AG09309 (cell line): ENCODE results near the gene ARMH3.
"Not testable (repeated sequence)": the region's sequence is repeated elsewhere in the genome, so short reads cannot be mapped to it uniquely, and the experiment has no call there.

Experiments used
- DNase-seq: peaks from one replicate; pipeline ENCODE4 v3.0.0-alpha.2; 2010; ENCODE audit warnings: low read depth
- H3K4me3 ChIP-seq: 2 replicates; pipeline ENCODE4 v1.5.1; 2011; ENCODE audit warnings: mild to moderate bottlenecking, low read depth, low read length, moderate library complexity; ENCODE audit not compliant: control insufficient read depth
- TF ChIP-seq, protein P1 (sequence below): IDR thresholded peaks from 2 replicates; pipeline ENCODE4 v1.5.1; 2011; ENCODE audit warnings: mild to moderate bottlenecking, low read depth, low read length, inconsistent platforms; ENCODE audit not compliant: insufficient read depth, control insufficient read depth; ENCODE audit errors: missing control alignments

ARMH3 gene

DNA sequence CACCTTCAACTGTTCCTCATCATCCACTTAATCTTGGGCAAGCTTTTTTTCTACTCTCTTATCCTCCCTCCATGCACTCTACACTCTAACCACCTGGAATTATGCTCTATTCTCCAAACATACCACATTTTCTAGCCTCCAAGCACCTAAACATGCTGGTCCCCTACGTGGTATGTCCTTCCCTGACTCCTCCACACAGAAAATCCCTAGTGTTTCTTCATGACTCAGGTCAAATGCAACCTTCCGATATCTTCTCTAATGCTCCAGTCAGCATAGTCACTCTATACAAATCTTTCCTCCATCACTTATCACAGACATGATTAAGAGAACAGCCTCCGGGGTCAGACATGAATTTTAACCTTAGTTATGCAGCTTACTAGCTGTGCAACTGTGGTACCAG, 68.8 kb downstream of the ARMH3 start:
- no peak for DNase-seq
- TF ChIP-seq, protein P1, sequence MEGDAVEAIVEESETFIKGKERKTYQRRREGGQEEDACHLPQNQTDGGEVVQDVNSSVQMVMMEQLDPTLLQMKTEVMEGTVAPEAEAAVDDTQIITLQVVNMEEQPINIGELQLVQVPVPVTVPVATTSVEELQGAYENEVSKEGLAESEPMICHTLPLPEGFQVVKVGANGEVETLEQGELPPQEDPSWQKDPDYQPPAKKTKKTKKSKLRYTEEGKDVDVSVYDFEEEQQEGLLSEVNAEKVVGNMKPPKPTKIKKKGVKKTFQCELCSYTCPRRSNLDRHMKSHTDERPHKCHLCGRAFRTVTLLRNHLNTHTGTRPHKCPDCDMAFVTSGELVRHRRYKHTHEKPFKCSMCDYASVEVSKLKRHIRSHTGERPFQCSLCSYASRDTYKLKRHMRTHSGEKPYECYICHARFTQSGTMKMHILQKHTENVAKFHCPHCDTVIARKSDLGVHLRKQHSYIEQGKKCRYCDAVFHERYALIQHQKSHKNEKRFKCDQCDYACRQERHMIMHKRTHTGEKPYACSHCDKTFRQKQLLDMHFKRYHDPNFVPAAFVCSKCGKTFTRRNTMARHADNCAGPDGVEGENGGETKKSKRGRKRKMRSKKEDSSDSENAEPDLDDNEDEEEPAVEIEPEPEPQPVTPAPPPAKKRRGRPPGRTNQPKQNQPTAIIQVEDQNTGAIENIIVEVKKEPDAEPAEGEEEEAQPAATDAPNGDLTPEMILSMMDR, result no peak
- no peak overlapping the region for H3K4me3 ChIP-seq

DNA sequence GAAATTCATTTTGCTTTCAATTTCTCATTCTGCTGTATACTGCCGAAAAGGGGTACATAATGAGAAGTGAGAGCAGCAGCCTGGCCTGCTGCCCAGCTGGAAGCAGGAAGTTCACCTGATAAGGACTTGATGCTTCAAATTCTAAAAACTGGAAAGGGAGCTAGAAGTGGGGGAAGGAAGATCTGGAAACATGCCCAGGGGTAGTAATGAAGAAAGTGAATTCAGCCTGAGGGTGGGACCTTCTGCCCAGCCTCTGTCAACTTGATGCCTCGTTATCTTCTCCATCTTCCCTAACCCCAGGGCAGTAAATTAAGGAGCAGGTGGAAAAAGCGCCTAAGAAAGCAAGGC, 69.4 kb downstream of the ARMH3 start:
- H3K4me3 ChIP-seq, result no peak overlapping the region
- no peak for DNase-seq
- TF ChIP-seq, protein P1, result no peak

DNA sequence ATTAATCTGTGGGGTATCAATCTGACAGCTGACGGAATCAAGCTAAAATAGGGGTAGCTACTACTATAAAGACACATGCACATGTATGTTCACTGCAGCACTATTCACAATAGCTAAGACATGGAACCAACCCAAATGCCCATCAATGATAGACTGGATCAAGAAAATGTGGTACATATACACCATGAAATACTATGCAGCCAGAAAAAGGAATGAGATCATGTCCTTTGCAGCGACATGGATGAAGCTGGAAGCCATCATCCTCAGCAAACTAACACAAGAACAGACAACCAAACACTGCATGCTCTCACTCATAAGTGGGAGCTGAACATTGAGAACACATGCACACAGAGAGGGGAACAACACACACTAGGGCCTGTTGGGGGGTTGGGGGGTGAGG, 75.3 kb downstream of the ARMH3 start:
- H3K4me3 ChIP-seq, result not testable (repeated sequence)

DNA sequence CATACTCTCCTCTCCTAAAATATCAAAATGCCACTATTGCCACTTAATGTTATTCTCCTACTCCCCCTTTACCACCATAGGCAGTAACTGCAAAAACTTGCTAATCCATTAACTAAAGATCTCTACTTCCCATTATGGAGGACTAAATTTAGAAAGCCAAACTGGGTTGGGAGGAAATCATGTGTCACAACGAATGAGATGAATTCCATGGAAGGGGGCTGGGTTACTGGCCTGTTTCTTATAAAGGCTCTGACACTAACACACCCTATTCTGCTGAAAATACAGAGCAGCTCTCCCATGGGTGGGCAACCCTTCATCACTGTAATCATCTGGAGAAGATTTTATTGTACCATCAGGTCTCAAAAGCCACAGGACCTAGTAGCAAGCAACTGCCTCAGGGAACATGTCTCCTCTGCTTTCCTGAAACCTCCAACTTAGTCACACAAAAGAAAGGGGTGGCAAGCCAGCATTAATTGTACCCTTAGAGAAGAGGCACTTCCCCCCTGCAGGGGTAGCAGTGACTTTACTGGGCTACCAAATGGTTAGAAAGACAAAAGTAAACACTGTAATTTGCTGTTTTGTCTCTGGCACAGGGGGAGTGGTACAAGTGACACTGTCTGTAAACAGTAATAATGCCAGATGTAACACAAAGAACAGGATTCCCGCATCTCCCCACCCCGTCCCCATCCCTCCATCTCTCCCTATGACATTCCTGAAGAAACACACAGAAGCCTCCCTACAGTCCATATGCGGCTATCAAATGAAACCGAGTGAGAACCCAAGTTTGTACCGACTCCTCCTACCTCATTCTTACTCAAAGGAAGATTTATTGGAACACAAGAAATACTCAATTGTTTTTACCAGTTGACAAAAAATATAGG, 81.6 kb downstream of the ARMH3 start:
- no peak overlapping the region for H3K4me3 ChIP-seq
- DNase-seq, result no peak
- TF ChIP-seq, protein P1, result no peak

More for the DNA sequence above, 75.3 kb downstream of the ARMH3 start:
- not testable (repeated sequence) for DNase-seq

DNA sequence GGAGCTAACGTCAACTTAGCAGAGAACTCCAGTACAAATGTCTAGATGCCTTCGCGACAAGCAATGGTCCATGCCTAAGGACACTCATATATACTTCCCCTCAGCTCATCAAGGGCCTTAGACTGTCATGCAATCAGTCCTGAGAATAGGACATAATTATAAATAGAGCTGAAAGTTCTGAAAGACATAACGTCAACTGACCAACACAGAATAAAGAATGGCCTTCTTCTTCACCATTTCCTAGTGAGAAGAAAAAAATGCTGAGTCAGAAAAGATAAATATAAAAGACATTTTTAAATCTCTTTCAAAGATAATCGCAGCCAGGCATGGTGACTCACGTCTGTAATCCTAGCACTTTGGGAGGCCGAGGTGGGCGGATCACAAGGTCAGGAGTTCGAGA, 83.2 kb downstream of the ARMH3 start:
- no peak for DNase-seq

DNA sequence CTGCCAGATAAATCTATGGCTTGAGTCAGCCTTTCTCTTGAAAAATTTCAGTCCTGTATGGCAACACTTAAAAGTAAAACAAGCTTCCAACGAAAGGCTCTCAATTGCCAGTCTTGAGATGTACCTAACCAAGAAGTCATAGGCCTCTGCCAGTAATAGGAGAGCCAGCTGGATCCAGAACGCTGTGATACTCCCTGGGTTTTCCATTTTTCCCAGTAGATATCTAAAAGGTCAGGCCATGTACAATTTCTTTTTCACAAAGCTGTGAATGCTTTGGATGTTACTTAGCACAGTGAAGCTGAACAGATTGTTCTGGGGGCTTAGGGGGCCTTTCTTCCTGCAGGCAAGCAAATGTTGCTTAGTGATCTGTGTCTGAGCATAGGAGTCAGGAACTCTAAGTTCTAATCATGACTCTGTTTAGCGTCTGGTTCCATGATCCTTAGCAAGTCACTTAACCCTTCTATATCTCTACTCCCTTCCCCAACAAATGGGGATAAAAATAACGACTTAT, 86.5 kb downstream of the ARMH3 start:
- TF ChIP-seq, protein P1, result no peak
- H3K4me3 ChIP-seq, result no peak overlapping the region
- DNase-seq, result no peak

More for the DNA sequence above, 83.2 kb downstream of the ARMH3 start:
- no peak overlapping the region for H3K4me3 ChIP-seq
- TF ChIP-seq, protein P1, result no peak

- H3K4me3 ChIP-seq, result no peak overlapping the region
- TF ChIP-seq, protein P1, result no peak
- no peak for DNase-seq
Observed at GRCh38 chr10:101968940-101969321, 87.0 kb downstream of the ARMH3 start.
